Islet precursor cell (in vitro differentiated cells): ENCODE data around the gene DDHD1.

Experiments
- DNase-seq: peaks from one replicate; pipeline ENCODE4 v3.0.0-alpha.2; 2018

Gene DDHD1

GRCh38 chr14:52987042-52987441 is 166.1 kb downstream of the DDHD1 start:
- no peak for DNase-seq
